Stimulated activated naive B cell treated with anti-CD40 and anti-IgM and Interleukin-4, amounts not matched to agents 10 μg/mL and 1 μg/mL and 100 μg/mL, for 72 hours (primary cell): ENCODE measurements around the gene KCND3.
"Not testable (repeated sequence)": the region's sequence is repeated elsewhere in the genome, so short reads cannot be mapped to it uniquely, and the experiment has no call there.

Experiments used
- ATAC-seq, 2 donors: fragments of 150-1000 bp; cut with Tn5 transposase; replicated peaks; 2 replicates each; pipeline ENCODE4 v1.10.0; 2021; ENCODE audit warnings: moderate library complexity in 1 of 2
- DNase-seq: peaks from one replicate; pipeline ENCODE4 v3.0.0; 2021
- H3K27ac Mint-ChIP-seq: one replicate; pipeline ENCODE4 v1.8.0; 2022; ENCODE audit warnings: mild to moderate bottlenecking, mixed read lengths
- H3K27me3 Mint-ChIP-seq, 2 donors: one replicate each; pipeline ENCODE4 v1.8.0; 2022; ENCODE audit warnings: mixed read lengths in 2 of 2
- H3K36me3 Mint-ChIP-seq, 2 donors: one replicate each; pipeline ENCODE4 v1.8.0; 2022; ENCODE audit warnings: mixed read lengths in 2 of 2, mild to moderate bottlenecking in 1 of 2
- H3K4me1 Mint-ChIP-seq, 2 donors: one replicate each; pipeline ENCODE4 v1.8.0; 2022; ENCODE audit warnings: mixed read lengths in 2 of 2, mild to moderate bottlenecking in 1 of 2
- H3K4me3 Mint-ChIP-seq, 2 donors: one replicate each; pipeline ENCODE4 v1.8.0; 2022; ENCODE audit warnings: mild to moderate bottlenecking in 2 of 2, mixed read lengths in 2 of 2, moderate library complexity in 1 of 2
- H3K9me3 Mint-ChIP-seq, 2 donors: one replicate each; pipeline ENCODE4 v1.8.0; 2022; ENCODE audit warnings: mixed read lengths in 2 of 2, mild to moderate bottlenecking in 1 of 2

Gene KCND3

GRCh38 chr1:111745675-111746613, 243.5 kb downstream of the KCND3 start:
- Mint-ChIP-seq H3K27me3 (peaks cover 8 to 18% of the 10 kb centered on the region in 2 donors), H3K9me3 (peaks cover 3 to 4% of the 10 kb centered on the region in 2 donors), H3K36me3 (peaks cover 0 to 2% of the 10 kb centered on the region in 2 donors), H3K4me1 (peaks cover 9 to 19% of the 10 kb centered on the region in 2 donors), H3K27ac (no peak overlapping the region), H3K4me3 (no peak overlapping the region)
- DNase-seq (no peak), ATAC-seq (no peak)

- Mint-ChIP-seq H3K36me3 (peaks cover 0 to 2% of the 10 kb centered on the region in 2 donors), H3K4me3 (no peak overlapping the region), H3K9me3 (peaks cover 3 to 4% of the 10 kb centered on the region in 2 donors), H3K27ac (no peak overlapping the region), H3K4me1 (peaks cover 20 to 36% of the 10 kb centered on the region in 2 donors), H3K27me3 (peaks cover 21 to 31% of the 10 kb centered on the region in 2 donors)
- DNase-seq (no peak), ATAC-seq (no peak)
Observed at GRCh38 chr1:111743679-111744101, 245.8 kb downstream of the KCND3 start.

- H3K4me1 Mint-ChIP-seq, result peaks cover 19 to 39% of the 10 kb centered on the region in 2 donors
- H3K27ac Mint-ChIP-seq, result no peak overlapping the region
- H3K27me3 Mint-ChIP-seq, result peaks cover 22 to 33% of the 10 kb centered on the region in 2 donors
- H3K36me3 Mint-ChIP-seq, result peaks cover 0 to 2% of the 10 kb centered on the region in 2 donors
- DNase-seq (no peak), ATAC-seq (no peak)
- H3K4me3 Mint-ChIP-seq, result no peak overlapping the region
- peaks cover 3 to 4% of the 10 kb centered on the region in 2 donors for H3K9me3 Mint-ChIP-seq
Observed at GRCh38 chr1:111742938-111743549, 246.4 kb downstream of the KCND3 start.

- ATAC-seq, H3K9me3 Mint-ChIP-seq, H3K4me3 Mint-ChIP-seq, H3K36me3 Mint-ChIP-seq, H3K27ac Mint-ChIP-seq, DNase-seq: not testable (repeated sequence)
- Mint-ChIP-seq H3K4me1 (peaks cover 20 to 42% of the 10 kb centered on the region in 2 donors), H3K27me3 (peaks cover 29 to 33% of the 10 kb centered on the region in 2 donors)
Observed at GRCh38 chr1:111742292-111742691, 247.2 kb downstream of the KCND3 start.

GRCh38 chr1:111739925-111740765, 249.3 kb downstream of the KCND3 start:
- Mint-ChIP-seq H3K4me1 (peaks cover 18 to 37% of the 10 kb centered on the region in 2 donors), H3K36me3 (no peaks in the 10 kb centered on the region), H3K27me3 (peaks cover 29 to 33% of the 10 kb centered on the region in 2 donors), H3K9me3 (no peaks in the 10 kb centered on the region), H3K27ac (peak overlapping the region; percentile 82), H3K4me3 (peak overlapping the region; percentile 89 to 99)
- ATAC-seq (peak in 1 of 2 donors; percentile 10), DNase-seq (no peak)

- Mint-ChIP-seq H3K36me3 (no peaks in the 10 kb centered on the region), H3K4me3 (peak within 1 kb of the TSS; percentile 89 to 99), H3K9me3 (no peaks in the 10 kb centered on the region), H3K27me3 (peaks cover 29 to 33% of the 10 kb centered on the region in 2 donors), H3K4me1 (peaks cover 18 to 37% of the 10 kb centered on the region in 2 donors), H3K27ac (peak within 1 kb of the TSS; percentile 91)
- ATAC-seq, result peak; percentile 82 to 88
- peak; percentile 78 for DNase-seq
Observed at GRCh38 chr1:111739194-111739924, 250.1 kb downstream of the KCND3 start, which contains the start of gene INKA2. INKA2 (minus strand) TSS chr1:111739395; CDS start chr1:111739242, 153 bp downstream.

- H3K4me3 Mint-ChIP-seq, result peak overlapping the region; percentile 89 to 99
- H3K27ac Mint-ChIP-seq, result peak overlapping the region; percentile 91
- no peaks in the 10 kb centered on the region for H3K36me3 Mint-ChIP-seq
- peak; percentile 66 to 68 for ATAC-seq
- H3K27me3 Mint-ChIP-seq, result peaks cover 29 to 30% of the 10 kb centered on the region in 2 donors
- peak; percentile 61 for DNase-seq
- no peaks in the 10 kb centered on the region for H3K9me3 Mint-ChIP-seq
- H3K4me1 Mint-ChIP-seq, result peaks cover 21 to 37% of the 10 kb centered on the region in 2 donors
Observed at GRCh38 chr1:111738436-111739193, 250.9 kb downstream of the KCND3 start.

GRCh38 chr1:111738133-111738435, 251.4 kb downstream of the KCND3 start:
- Mint-ChIP-seq H3K27ac (no peak overlapping the region), H3K4me3 (peak overlapping the region; percentile 89 to 99), H3K36me3 (peaks cover 0 to 2% of the 10 kb centered on the region in 2 donors), H3K27me3 (peaks cover 29% of the 10 kb centered on the region in 2 donors), H3K9me3 (no peaks in the 10 kb centered on the region), H3K4me1 (peaks cover 25 to 37% of the 10 kb centered on the region in 2 donors)
- no peak for ATAC-seq
- DNase-seq, result no peak

- H3K27ac Mint-ChIP-seq, result no peak overlapping the region
- H3K9me3 Mint-ChIP-seq, result no peaks in the 10 kb centered on the region
- DNase-seq, result no peak
- peaks cover 0 to 4% of the 10 kb centered on the region in 2 donors for H3K36me3 Mint-ChIP-seq
- no peak for ATAC-seq
- peaks cover 26 to 29% of the 10 kb centered on the region in 2 donors for H3K27me3 Mint-ChIP-seq
- peak overlapping the region; percentile 89 to 99 for H3K4me3 Mint-ChIP-seq
- peaks cover 26 to 37% of the 10 kb centered on the region in 2 donors for H3K4me1 Mint-ChIP-seq
Observed at GRCh38 chr1:111737216-111738132, 252.0 kb downstream of the KCND3 start.

- H3K27me3 Mint-ChIP-seq, result peaks cover 20 to 28% of the 10 kb centered on the region in 2 donors
- no peak overlapping the region for H3K4me3 Mint-ChIP-seq
- H3K27ac Mint-ChIP-seq, result no peak overlapping the region
- H3K4me1 Mint-ChIP-seq, result peaks cover 26 to 37% of the 10 kb centered on the region in 2 donors
- H3K9me3 Mint-ChIP-seq, result no peaks in the 10 kb centered on the region
- DNase-seq, result no peak
- ATAC-seq, result no peak
- H3K36me3 Mint-ChIP-seq, result peaks cover 0 to 4% of the 10 kb centered on the region in 2 donors
Observed at GRCh38 chr1:111736548-111737215, 252.8 kb downstream of the KCND3 start.

GRCh38 chr1:111735858-111736544, 253.5 kb downstream of the KCND3 start:
- DNase-seq (no peak), ATAC-seq (no peak)
- H3K27me3 Mint-ChIP-seq, result peaks cover 15 to 21% of the 10 kb centered on the region in 2 donors
- H3K36me3 Mint-ChIP-seq, result peaks cover 0 to 4% of the 10 kb centered on the region in 2 donors
- H3K27ac Mint-ChIP-seq, result no peak overlapping the region
- no peaks in the 10 kb centered on the region for H3K9me3 Mint-ChIP-seq
- peaks cover 26 to 35% of the 10 kb centered on the region in 2 donors for H3K4me1 Mint-ChIP-seq
- H3K4me3 Mint-ChIP-seq, result no peak overlapping the region
